ENCODE results near the gene PCDH7.
A peak's percentile ranks its signal among the peaks of the same experiment; 100 is the strongest.

Gene PCDH7

GRCh38 chr4:30726090-30726675 is 6.0 kb downstream of the PCDH7 start:
- no peak for DNase-seq

GRCh38 chr4:30727409-30727808 is 7.2 kb downstream of the PCDH7 start:
- DNase-seq = no peak

- no peak for DNase-seq
Observed at GRCh38 chr4:30728311-30728710, 8.1 kb downstream of the PCDH7 start.

- no peak for DNase-seq
Observed at GRCh38 chr4:30743897-30744296, 23.7 kb downstream of the PCDH7 start.

GRCh38 chr4:30744386-30744785 is 24.2 kb downstream of the PCDH7 start:
- DNase-seq = no peak

GRCh38 chr4:30744957-30745640 is 24.9 kb downstream of the PCDH7 start:
- DNase-seq = no peak

- DNase-seq = no peak
Observed at GRCh38 chr4:30746735-30747134, 26.6 kb downstream of the PCDH7 start.

- no peak for DNase-seq
Observed at GRCh38 chr4:30753316-30753715, 33.1 kb downstream of the PCDH7 start.

GRCh38 chr4:30754021-30754420 is 33.9 kb downstream of the PCDH7 start:
- DNase-seq = peak; percentile 9

GRCh38 chr4:30755346-30755745 is 35.2 kb downstream of the PCDH7 start:
- no peak for DNase-seq

GRCh38 chr4:30756553-30756952 is 36.4 kb downstream of the PCDH7 start:
- DNase-seq = no peak

- peak; percentile 22 for DNase-seq
Observed at GRCh38 chr4:30757357-30757756, 37.2 kb downstream of the PCDH7 start.

GRCh38 chr4:30760551-30760950 is 40.4 kb downstream of the PCDH7 start:
- peak; percentile 29 for DNase-seq

GRCh38 chr4:30763321-30763727 is 43.2 kb downstream of the PCDH7 start:
- DNase-seq = no peak

- peak; percentile 2 for DNase-seq
Observed at GRCh38 chr4:30765022-30765421, 44.9 kb downstream of the PCDH7 start.

GRCh38 chr4:30767147-30767845 is 47.1 kb downstream of the PCDH7 start:
- DNase-seq = no peak

- DNase-seq = no peak
Observed at GRCh38 chr4:30768277-30768676, 48.1 kb downstream of the PCDH7 start.

- DNase-seq = no peak
Observed at GRCh38 chr4:30769093-30769492, 48.9 kb downstream of the PCDH7 start.

- no peak for DNase-seq
Observed at GRCh38 chr4:30770049-30770549, 49.9 kb downstream of the PCDH7 start.

- no peak for DNase-seq
Observed at GRCh38 chr4:30770812-30771211, 50.6 kb downstream of the PCDH7 start.

- no peak for DNase-seq
Observed at GRCh38 chr4:30776451-30776850, 56.3 kb downstream of the PCDH7 start.

- no peak for DNase-seq
Observed at GRCh38 chr4:30776921-30777415, 56.8 kb downstream of the PCDH7 start.

Data from hematopoietic multipotent progenitor cell treated with erythropoietin and hydrocortisone succinate and interleukin-3 and kit ligand, for 4 days (in vitro differentiated cells).